ENCODE data around the gene SCIN.
A peak's percentile ranks its signal among the peaks of the same experiment; 100 is the strongest.
"Not testable (repeated sequence)": the region's sequence is repeated elsewhere in the genome, so short reads cannot be mapped to it uniquely, and the experiment has no call there.

SCIN gene

DNA sequence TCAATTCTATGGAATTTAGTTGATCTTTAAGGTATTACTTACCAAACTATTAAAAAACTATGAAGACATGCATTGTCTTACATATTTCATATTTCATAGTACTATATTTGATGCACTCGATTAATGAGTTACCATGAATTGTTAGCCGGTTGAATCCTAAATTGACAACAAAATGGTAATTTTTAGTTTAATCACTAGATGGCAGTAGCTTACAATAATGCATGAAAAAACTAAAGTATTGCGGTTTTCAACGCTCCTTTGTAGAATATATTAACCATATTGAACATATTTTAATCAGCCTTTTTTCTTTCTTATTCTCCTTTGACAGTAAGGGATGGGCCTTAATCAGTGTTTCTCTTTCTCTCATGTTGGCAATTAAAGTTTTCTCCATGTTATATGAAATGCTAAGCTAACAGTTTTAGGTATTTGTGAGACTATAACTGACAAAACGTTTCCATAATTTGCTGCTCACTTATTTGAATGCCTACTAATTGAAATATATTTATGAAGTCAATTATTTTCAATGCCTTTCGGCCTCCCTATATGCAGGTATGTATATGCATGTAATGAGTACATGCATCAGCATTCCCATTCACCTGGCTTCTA is 68.4 kb downstream of the SCIN start:
- FAIRE-seq (peak; percentile 55), DNase-seq (ENCODE audit: insufficient read length, low spot score) (no peak)
- TF ChIP-seq TAF1 (IDR thresholded peaks at IDR 0.05; ENCODE audit: low read depth, low read length) (no peak), PAX5 (IDR thresholded peaks at IDR 0.05; ENCODE audit: insufficient read depth, low read length, severe bottlenecking) (no peak), POLR2AphosphoS5 (IDR thresholded peaks at IDR 0.05; ENCODE audit: low read depth, low read length) (no peak), SPI1 (IDR thresholded peaks at IDR 0.05; ENCODE audit: low read depth, low read length) (no peak), POLR2A (IDR thresholded peaks at IDR 0.05; ENCODE audit: low read depth, low read length) (no peak), POU2F2 (IDR thresholded peaks at IDR 0.05; ENCODE audit: low read depth, low read length) (no peak)

DNA sequence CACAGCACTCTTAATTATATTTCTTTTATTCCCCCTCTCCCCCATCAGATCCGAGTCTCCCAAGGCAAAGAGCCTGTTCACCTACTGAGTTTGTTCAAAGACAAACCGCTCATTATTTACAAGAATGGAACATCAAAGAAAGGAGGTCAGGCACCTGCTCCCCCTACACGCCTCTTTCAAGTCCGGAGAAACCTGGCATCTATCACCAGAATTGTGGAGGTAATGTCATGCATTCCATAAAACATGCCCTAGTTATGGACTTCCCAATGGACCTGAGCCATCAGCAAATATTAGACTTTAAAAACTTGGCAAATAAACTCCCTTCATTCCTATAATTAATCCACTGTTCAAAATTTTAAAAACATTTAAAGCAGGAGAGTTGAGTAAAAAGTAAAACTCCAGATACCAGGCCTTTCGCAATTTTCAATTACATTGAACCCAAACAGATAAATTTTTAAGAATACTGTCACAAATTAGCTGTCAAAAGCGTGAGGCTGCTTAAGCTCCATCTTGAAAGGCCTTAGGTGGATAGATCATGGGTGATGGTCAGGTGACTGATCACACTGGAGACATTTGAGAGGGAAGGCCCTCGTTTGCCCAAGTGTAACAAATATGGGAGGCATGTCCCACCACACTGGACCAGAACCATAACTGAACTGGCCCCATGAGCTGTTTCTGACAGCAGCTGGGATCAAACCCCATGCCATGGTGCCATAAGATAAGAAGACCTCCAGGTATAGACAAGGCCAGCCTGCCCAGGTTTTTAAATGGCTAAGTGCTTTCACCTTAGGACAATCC is 70.0 kb downstream of the SCIN start:
- TF ChIP-seq POU2F2 (IDR thresholded peaks at IDR 0.05; ENCODE audit: low read depth, low read length) = no peak
- no peak for TF ChIP-seq TAF1 (IDR thresholded peaks at IDR 0.05; ENCODE audit: low read depth, low read length)
- no peak for TF ChIP-seq SPI1 (IDR thresholded peaks at IDR 0.05; ENCODE audit: low read depth, low read length)
- no peak for TF ChIP-seq PAX5 (IDR thresholded peaks at IDR 0.05; ENCODE audit: insufficient read depth, low read length, severe bottlenecking)
- FAIRE-seq = no peak
- DNase-seq (ENCODE audit: insufficient read length, low spot score) = no peak

DNA sequence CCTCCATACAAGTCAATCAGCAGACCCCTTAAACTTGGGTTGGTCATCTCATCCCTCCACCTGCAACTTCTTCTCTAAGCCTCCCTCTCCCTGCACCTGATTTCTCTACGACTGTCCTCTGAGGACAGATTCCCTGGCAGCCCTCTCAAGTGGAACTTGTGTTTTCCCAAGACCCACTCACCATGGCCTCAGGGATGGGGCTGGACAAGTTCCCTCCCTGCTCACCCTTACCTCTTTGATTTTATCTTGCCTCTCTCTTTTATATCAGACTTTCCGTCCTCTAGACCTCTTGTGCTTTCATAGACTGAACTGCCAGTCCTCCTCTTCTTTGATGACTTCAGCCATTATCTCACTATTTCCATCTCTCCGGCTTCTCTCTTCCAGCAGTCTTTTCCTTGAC is 70.7 kb downstream of the SCIN start:
- TF ChIP-seq POU2F2 (IDR thresholded peaks at IDR 0.05; ENCODE audit: low read depth, low read length) (no peak), PAX5 (IDR thresholded peaks at IDR 0.05; ENCODE audit: insufficient read depth, low read length, severe bottlenecking) (no peak), SPI1 (IDR thresholded peaks at IDR 0.05; ENCODE audit: low read depth, low read length) (no peak), POLR2A (IDR thresholded peaks at IDR 0.05; ENCODE audit: low read depth, low read length) (no peak)
- no peak for FAIRE-seq
- no peak for DNase-seq (ENCODE audit: insufficient read length, low spot score)

DNA sequence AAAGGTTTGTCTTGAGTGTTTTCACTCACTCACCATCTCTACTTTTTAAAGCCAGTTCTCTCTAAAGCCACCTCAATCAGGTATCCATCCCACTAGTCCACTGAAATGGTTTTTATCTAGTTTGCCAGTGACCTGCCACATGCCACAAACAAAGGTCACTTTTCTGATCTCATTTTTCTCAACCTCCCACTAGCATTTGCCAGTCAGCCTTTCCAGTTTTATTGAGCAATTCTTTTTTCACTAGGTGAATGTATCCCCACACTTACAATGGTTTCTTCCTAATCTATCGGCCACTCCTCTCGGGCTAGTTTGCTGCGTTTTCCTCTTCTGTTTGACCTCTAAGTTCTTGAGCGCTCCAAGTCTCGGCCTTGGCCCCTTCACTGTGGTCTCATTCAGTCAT is 72.0 kb downstream of the SCIN start:
- FAIRE-seq (no peak), DNase-seq (ENCODE audit: insufficient read length, low spot score) (no peak)

DNA sequence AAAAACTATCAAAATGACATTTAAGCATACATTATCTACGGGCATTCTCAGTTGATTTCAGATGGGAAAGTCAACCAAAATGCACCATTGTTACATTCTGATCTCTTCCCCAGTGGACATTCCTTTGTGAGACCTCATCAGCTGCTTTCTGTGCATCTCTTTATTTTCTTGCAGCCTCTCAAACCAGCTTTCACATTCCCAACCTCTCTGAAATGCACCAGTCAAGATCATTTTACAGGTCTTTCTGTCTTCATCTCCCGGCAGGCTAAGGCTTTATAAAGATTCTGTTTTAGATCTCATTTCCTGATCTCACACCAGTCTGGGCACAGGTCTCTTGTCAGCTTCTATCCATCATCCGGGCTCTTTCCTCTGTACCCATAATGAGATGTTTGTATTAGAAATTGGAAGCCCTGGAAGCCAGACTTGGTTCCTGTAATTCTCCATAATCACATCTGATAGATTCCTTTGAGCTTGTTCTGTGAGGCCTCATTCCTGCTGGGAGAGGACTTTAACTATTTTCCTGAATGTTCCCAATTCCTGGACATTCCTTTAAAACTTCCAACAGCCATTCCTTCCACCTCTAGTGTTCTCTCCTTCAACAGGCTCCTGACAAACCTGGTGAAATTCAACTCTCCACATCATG is 72.6 kb downstream of the SCIN start:
- FAIRE-seq (no peak), DNase-seq (ENCODE audit: insufficient read length, low spot score) (no peak)

More for the DNA sequence above, 72.0 kb downstream of the SCIN start:
- no peak for TF ChIP-seq POLR2AphosphoS5 (IDR thresholded peaks at IDR 0.05; ENCODE audit: low read depth, low read length)
- no peak for TF ChIP-seq POU2F2 (IDR thresholded peaks at IDR 0.05; ENCODE audit: low read depth, low read length)
- TF ChIP-seq TAF1 (IDR thresholded peaks at IDR 0.05; ENCODE audit: low read depth, low read length) = no peak
- TF ChIP-seq SPI1 (IDR thresholded peaks at IDR 0.05; ENCODE audit: low read depth, low read length) = no peak
- no peak for TF ChIP-seq POLR2A (IDR thresholded peaks at IDR 0.05; ENCODE audit: low read depth, low read length)

DNA sequence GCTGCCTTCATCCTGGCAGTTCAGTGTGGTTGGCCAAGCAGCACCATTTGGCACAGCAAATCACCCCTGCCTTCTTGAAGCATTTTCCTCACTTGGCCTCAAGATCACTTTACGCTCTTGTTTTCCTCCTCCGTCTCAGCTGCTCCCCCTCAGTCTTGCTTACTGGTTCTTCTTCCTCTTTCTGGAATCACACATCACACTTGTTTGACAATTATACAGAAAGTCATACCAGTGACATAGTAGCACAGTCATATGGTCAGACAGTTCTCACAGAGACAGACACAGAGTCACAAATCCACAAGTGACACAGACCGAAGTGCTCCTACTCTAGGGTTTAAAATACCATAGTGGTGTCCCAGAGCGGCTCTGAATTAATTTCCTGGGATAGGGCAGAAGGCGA is 73.1 kb downstream of the SCIN start:
- DNase-seq (ENCODE audit: insufficient read length, low spot score) (no peak), FAIRE-seq (no peak)

More for the DNA sequence above, 72.6 kb downstream of the SCIN start:
- TF ChIP-seq POLR2AphosphoS5 (IDR thresholded peaks at IDR 0.05; ENCODE audit: low read depth, low read length) = no peak
- TF ChIP-seq PAX5 (IDR thresholded peaks at IDR 0.05; ENCODE audit: insufficient read depth, low read length, severe bottlenecking) = no peak
- TF ChIP-seq SPI1 (IDR thresholded peaks at IDR 0.05; ENCODE audit: low read depth, low read length) = no peak
- no peak for TF ChIP-seq POU2F2 (IDR thresholded peaks at IDR 0.05; ENCODE audit: low read depth, low read length)
- no peak for TF ChIP-seq TAF1 (IDR thresholded peaks at IDR 0.05; ENCODE audit: low read depth, low read length)
- no peak for TF ChIP-seq POLR2A (IDR thresholded peaks at IDR 0.05; ENCODE audit: low read depth, low read length)

DNA sequence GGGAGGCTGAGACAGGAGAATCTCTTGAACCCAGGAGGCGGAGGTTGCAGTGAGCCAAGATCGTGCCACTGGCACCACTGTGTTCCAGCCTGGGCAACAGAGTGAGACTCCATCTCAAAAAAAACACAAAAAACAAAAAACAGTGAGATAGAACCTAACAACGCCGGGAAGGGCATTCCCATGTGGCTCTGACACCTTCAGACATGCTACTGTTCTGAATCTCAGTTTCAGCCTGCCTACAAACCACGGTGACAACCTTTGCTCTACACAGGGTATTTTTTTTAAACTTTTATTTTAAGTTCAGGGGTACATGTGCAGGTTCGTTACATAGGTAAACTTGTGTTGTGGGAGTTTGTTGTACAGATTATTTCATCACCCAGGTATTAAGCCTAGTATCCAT is 74.7 kb downstream of the SCIN start:
- DNase-seq (ENCODE audit: insufficient read length, low spot score); FAIRE-seq: not testable (repeated sequence)

More for the DNA sequence above, 73.1 kb downstream of the SCIN start:
- no peak for TF ChIP-seq POU2F2 (IDR thresholded peaks at IDR 0.05; ENCODE audit: low read depth, low read length)
- TF ChIP-seq POLR2AphosphoS5 (IDR thresholded peaks at IDR 0.05; ENCODE audit: low read depth, low read length) = no peak
- no peak for TF ChIP-seq TAF1 (IDR thresholded peaks at IDR 0.05; ENCODE audit: low read depth, low read length)
- TF ChIP-seq PAX5 (IDR thresholded peaks at IDR 0.05; ENCODE audit: insufficient read depth, low read length, severe bottlenecking) = no peak
- TF ChIP-seq SPI1 (IDR thresholded peaks at IDR 0.05; ENCODE audit: low read depth, low read length) = no peak
- no peak for TF ChIP-seq POLR2A (IDR thresholded peaks at IDR 0.05; ENCODE audit: low read depth, low read length)

DNA sequence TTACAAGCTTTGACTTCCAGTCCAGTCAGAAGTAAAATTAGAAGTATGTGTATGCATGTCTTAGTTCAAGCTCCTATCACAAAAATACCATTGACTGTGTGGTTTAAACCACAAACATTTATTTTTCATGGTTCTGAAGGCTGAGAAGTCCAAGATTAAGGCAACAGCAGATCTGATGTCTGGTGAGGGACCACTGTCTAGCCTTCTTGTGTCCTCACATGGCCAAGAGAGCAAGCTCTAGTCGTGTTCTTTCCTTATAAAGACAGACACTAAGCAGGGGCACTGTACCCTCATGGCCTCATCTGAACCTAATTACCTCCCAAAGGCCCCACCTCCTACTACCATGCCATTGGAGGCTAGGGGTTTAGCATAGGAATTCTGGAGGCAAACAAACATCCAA is 75.6 kb downstream of the SCIN start:
- FAIRE-seq = no peak
- DNase-seq (ENCODE audit: insufficient read length, low spot score) = no peak
- TF ChIP-seq TAF1 (IDR thresholded peaks at IDR 0.05; ENCODE audit: low read depth, low read length) (no peak), POLR2A (IDR thresholded peaks at IDR 0.05; ENCODE audit: low read depth, low read length) (no peak), POLR2AphosphoS5 (IDR thresholded peaks at IDR 0.05; ENCODE audit: low read depth, low read length) (no peak), PAX5 (IDR thresholded peaks at IDR 0.05; ENCODE audit: insufficient read depth, low read length, severe bottlenecking) (no peak), POU2F2 (IDR thresholded peaks at IDR 0.05; ENCODE audit: low read depth, low read length) (no peak), SPI1 (IDR thresholded peaks at IDR 0.05; ENCODE audit: low read depth, low read length) (no peak)

DNA sequence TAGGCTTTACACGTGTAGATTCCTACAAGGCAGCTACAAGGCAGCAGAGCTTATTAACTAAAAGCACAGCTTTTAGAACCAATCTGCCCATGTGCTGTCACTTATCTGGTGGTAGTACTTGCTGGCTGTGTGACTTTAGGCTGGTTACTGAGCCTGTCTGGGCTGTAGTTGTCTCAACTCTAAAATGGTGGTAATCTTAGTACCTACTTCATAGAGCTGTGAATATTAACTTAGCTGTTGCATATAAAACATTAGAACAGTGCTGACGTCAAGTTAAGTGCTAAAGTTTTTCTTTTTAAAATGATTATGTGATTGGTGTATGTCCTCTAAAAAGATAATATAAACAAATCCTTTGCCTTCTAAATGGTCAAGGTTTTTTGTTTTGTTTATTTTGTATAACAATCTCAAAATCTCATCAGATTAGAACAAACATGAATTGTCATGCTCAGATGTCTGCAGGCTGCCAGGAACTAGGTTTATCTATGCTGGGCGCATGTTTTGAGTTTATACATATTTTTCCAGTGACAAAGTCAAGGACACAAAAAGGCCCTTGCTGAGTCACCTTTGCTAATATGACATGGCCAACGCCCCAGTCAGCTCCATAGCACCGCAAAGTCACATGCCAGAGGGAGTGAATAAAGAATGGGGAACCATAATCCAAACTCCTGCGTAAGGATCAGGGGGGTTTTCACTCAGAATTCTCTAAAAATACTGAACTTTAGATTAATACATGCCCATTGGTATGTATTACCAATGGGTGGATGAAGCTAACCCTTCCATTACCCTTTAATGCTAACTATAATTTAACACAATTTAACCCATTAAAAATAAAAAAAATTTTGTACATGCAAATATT is 77.1 kb downstream of the SCIN start:
- DNase-seq (ENCODE audit: insufficient read length, low spot score) (no peak), FAIRE-seq (no peak)
- TF ChIP-seq PAX5 (IDR thresholded peaks at IDR 0.05; ENCODE audit: insufficient read depth, low read length, severe bottlenecking) = no peak
- no peak for TF ChIP-seq TAF1 (IDR thresholded peaks at IDR 0.05; ENCODE audit: low read depth, low read length)
- TF ChIP-seq POU2F2 (IDR thresholded peaks at IDR 0.05; ENCODE audit: low read depth, low read length) = no peak

Measured in GM12891 (cell line).